ENCODE measurements around the gene ITFG2. TPM values are rescaled to one million over a fixed set of nuclear protein-coding genes. Genes with fewer than 3 reads are reported as not detected.

The ITFG2 gene
- total RNA-seq, 2 experiments from 2014 or later, result 25.9 to 29.5 TPM

DNA sequence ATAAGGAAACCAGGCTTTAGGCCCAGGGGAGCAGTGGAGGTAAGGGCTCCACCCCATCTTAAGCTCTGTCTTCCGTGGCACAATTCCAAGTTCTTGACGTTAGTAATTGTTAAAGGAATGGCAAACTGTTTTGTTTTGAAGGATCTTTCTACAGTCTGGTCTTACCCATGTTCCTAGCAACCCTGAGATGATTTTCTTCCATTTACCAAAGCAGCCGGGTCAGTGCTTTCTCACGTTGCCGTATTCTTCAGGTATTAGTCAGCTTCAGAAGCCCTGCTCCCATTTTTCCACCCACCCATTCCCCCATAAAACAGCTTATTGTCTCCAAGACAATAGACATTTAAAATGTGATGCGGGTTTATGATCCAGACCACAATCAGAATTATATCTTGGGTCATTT, 12.1 kb downstream of the ITFG2 start:
- DNase-seq, result no peak
- no peak overlapping the region for H3K4me3 Mint-ChIP-seq
- H3K4me1 Mint-ChIP-seq, result no peaks in the 10 kb centered on the region
- H3K36me3 Mint-ChIP-seq (ENCODE audit: low read depth), result peaks cover 43% of the 10 kb centered on the region
- no peaks in the 10 kb centered on the region for H3K27me3 Mint-ChIP-seq
- H3K9me3 Mint-ChIP-seq, result no peaks in the 10 kb centered on the region
- CTCF ChIA-PET, result no interaction called here
- POLR2A ChIA-PET, result no interaction called here
- no peak overlapping the region for H3K27ac Mint-ChIP-seq

DNA sequence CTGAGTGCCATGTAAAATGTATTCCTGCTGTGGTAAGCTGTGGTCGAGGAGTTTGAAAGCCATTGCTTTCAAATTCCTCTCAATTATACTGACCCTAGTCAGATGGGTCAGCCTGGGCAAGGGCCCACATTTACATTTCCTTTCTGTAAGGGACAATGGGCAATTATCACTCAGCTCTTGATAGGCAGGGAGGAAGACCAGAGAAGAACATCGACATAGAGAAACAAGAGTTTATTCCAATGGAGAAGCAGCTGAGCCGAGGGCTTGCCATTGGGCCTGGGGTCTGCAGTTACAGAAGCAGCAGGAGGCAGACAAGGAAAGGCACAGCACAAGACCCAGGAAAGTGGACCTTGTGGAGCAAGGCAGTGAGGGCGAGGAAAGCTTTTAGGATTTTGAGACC, 12.7 kb downstream of the ITFG2 start:
- CTCF ChIA-PET, result no interaction called here
- no peaks in the 10 kb centered on the region for H3K27me3 Mint-ChIP-seq
- no peaks in the 10 kb centered on the region for H3K9me3 Mint-ChIP-seq
- POLR2A ChIA-PET, result no interaction called here
- H3K4me1 Mint-ChIP-seq, result no peaks in the 10 kb centered on the region
- peaks cover 37% of the 10 kb centered on the region for H3K36me3 Mint-ChIP-seq (ENCODE audit: low read depth)
- no peak overlapping the region for H3K27ac Mint-ChIP-seq
- H3K4me3 Mint-ChIP-seq, result no peak overlapping the region
- no peak for DNase-seq

DNA sequence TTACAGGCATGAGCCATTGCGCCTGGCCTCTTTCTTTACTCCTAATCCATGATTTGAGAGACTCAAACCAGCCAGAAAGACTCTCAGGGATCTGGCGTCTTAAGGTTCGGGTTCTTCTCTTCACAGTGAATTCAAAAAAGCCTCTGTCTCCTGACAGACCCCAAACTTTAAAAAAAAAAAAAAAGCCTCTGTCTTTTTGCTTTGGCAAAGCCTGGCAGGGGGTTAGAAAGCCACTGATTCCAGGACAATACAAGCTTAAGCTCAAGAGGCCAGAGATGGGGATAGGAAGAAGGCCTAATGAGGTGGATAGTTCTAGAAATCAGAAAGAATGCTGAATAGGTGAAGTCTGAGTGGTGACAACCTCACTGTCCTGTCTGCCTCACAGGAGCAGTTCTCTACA, 13.6 kb downstream of the ITFG2 start:
- Mint-ChIP-seq H3K4me1 (no peaks in the 10 kb centered on the region), H3K9me3 (no peaks in the 10 kb centered on the region), H3K4me3 (no peak overlapping the region), H3K36me3 (ENCODE audit: low read depth) (peaks cover 35% of the 10 kb centered on the region), H3K27ac (no peak overlapping the region), H3K27me3 (no peaks in the 10 kb centered on the region)
- CTCF ChIA-PET, result no interaction called here
- DNase-seq, result no peak
- POLR2A ChIA-PET, result no interaction called here

DNA sequence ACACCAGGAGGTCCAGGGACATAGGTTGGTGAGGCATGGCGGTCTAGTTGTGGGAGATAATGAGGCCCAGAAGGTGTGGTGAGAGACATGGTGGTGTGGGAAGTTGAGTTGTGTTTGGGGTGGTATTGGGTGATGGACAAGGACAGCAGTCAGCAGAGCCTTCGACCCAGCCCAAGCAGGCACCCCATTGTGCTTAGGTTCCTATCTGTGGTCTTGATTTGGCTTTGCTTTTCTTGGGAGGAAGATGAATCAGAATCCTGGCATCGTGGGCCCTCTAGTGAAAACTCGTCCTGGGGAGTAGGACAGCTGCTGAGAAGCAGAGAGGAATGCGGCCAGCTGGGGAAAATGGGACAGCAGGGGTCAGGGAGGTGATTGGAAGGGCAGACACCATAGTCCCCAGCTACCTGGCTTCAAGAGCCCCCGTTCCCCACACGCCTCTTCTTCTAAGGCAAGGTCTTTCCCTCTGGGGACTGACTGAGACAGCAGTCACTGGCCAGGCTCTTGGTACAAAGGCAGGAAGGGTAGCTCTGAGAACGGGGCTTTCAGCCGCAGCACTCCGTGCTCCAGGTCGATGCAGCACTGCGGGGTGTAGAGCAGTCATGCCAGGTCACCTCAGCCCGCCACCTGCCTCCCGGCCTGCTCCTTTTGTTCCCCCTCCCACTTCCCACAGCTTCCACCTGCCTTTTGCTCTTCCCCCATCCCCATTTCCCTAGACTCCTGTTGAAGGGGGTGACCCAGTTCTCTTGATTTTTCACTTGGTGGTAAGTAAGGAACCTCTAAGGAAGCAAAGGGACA, 14.4 kb downstream of the ITFG2 start:
- Mint-ChIP-seq H3K36me3 (ENCODE audit: low read depth) (peaks cover 38% of the 10 kb centered on the region), H3K27me3 (no peaks in the 10 kb centered on the region), H3K9me3 (no peaks in the 10 kb centered on the region), H3K4me1 (no peaks in the 10 kb centered on the region), H3K27ac (no peak overlapping the region), H3K4me3 (no peak overlapping the region)
- CTCF ChIA-PET, result no interaction called here
- POLR2A ChIA-PET, result no interaction called here
- DNase-seq, result no peak

- H3K27me3 Mint-ChIP-seq, result no peaks in the 10 kb centered on the region
These were observed 16.8 kb downstream of the ITFG2 start for GRCh38 chr12:2829275-2829674.

GRCh38 chr12:2832550-2833127, 20.2 kb downstream of the ITFG2 start:
- POLR2A ChIA-PET, result no interaction called here
- Mint-ChIP-seq H3K27me3 (no peaks in the 10 kb centered on the region), H3K27ac (no peak overlapping the region)

More at GRCh38 chr12:2829275-2829674, 16.8 kb downstream of the ITFG2 start:
- ChIA-PET POLR2A (no interaction called here), CTCF (no interaction called here)
- Mint-ChIP-seq H3K4me1 (no peaks in the 10 kb centered on the region), H3K9me3 (no peaks in the 10 kb centered on the region), H3K4me3 (no peak overlapping the region), H3K36me3 (ENCODE audit: low read depth) (peaks cover 21% of the 10 kb centered on the region), H3K27ac (no peak overlapping the region)
- DNase-seq, result no peak

DNA sequence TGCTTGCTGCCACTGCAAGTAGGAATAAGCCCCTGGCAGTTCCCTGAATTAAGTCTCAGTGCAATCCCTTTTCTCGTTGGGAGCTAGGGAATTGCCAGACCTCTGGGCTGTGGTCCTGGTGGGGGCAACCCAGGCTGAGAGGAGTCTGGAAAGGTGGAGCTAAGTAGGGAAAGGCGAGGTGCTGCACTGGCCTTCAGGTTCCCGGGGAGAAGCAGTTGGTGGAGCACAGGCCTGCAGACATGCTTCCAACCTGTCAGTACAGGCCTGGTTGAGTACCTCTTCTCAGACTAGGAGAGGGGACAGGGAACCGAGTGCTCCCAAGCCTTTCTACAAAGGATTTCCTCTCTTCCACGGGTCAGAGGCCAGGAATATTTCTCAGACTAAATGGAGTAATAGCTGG, 20.9 kb downstream of the ITFG2 start:
- ChIA-PET CTCF (no interaction called here), POLR2A (no interaction called here)
- Mint-ChIP-seq H3K27me3 (no peaks in the 10 kb centered on the region), H3K4me1 (no peaks in the 10 kb centered on the region), H3K4me3 (no peak overlapping the region), H3K36me3 (ENCODE audit: low read depth) (peaks cover 10% of the 10 kb centered on the region), H3K27ac (no peak overlapping the region), H3K9me3 (no peaks in the 10 kb centered on the region)
- DNase-seq, result no peak

More at GRCh38 chr12:2832550-2833127, 20.2 kb downstream of the ITFG2 start:
- H3K4me3 Mint-ChIP-seq, result no peak overlapping the region
- no peaks in the 10 kb centered on the region for H3K9me3 Mint-ChIP-seq
- H3K4me1 Mint-ChIP-seq, result no peaks in the 10 kb centered on the region
- H3K36me3 Mint-ChIP-seq (ENCODE audit: low read depth), result peaks cover 10% of the 10 kb centered on the region
- CTCF ChIA-PET, result no interaction called here
- no peak for DNase-seq

DNA sequence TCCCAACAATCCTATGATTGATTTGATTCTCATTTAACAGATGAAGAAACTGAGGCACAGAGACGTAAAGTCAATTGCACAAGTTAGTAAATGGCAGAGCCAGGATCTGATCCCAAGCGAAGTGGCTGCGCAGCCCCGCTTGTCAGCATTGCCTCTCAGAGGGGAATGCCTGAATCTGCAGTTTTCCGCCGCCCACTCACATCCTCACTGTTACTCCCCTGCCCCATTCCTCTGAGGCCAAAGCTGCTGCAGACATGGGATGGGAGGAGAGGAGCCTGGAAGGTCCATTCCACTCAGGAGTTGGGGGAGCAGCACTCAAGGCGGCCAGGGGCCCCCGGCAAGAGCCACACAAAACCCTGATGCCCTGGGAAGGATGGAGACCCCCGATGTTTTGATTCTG, 21.3 kb downstream of the ITFG2 start:
- DNase-seq, result no peak
- Mint-ChIP-seq H3K9me3 (no peaks in the 10 kb centered on the region), H3K4me3 (no peak overlapping the region), H3K27me3 (no peaks in the 10 kb centered on the region), H3K36me3 (ENCODE audit: low read depth) (peaks cover 9% of the 10 kb centered on the region), H3K27ac (no peak overlapping the region), H3K4me1 (no peaks in the 10 kb centered on the region)
- POLR2A ChIA-PET, result no interaction called here
- CTCF ChIA-PET, result no interaction called here

DNA sequence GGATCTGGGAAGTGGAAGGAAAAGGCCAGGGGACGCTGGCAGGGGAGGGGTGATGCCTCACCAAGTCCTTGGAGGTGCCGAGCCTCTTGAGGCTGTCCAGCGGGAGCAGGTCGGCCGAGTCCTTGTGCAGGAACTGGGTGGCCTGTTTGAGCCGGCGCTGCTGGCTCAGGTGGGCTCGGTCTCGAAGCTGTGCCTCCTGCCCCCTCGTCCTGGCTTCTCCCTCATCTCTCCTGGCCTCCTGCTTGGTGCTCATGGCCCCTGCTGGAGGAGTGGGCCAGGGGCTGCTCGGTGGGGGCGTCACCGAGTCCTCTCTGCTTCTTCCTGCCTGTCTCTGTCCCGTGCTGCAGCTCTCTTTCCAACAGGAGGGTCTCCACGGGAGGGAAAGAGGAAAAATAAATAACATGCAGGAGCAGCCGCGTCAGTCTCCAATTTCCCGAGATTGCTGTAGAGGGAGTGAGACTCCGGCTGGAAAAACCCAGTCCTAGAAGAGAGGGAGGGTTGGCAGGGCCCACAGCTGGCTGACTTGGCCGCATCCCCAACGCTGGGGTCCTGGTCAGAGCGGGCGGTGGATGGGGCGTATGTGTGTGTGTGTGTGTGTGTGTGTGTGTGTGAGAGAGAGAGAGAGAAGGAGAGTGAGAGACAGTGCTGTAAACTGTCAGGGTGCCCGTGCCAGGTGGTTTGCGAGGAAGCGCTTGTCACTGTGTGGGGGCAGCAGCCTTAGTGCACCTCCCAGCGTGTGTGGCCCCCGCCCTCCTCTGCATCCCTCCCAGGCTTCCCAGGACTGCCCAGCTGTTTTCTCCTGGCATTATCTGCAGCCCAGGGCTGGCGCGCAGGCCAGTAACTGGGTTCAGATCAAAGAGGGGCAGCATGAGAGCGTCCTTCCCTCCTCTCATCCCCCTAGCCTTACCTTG, 22.4 kb downstream of the ITFG2 start, which contains the start of gene NRIP2:
Gene NRIP2, minus strand, starts transcription at position 455 of the 911 bp plus-strand sequence. Its CDS starts 52 bp downstream, at position 403.
- H3K27ac Mint-ChIP-seq, result no peak within 1 kb of the TSS
- H3K36me3 Mint-ChIP-seq (ENCODE audit: low read depth), result peaks cover 5% of the 10 kb centered on the region
- no peak for DNase-seq
- no peaks in the 10 kb centered on the region for H3K4me1 Mint-ChIP-seq
- CTCF ChIA-PET, result no interaction called here
- H3K9me3 Mint-ChIP-seq, result no peaks in the 10 kb centered on the region
- H3K4me3 Mint-ChIP-seq, result no peak within 1 kb of the TSS
- no peaks in the 10 kb centered on the region for H3K27me3 Mint-ChIP-seq
- POLR2A ChIA-PET, result no interaction called here

DNA sequence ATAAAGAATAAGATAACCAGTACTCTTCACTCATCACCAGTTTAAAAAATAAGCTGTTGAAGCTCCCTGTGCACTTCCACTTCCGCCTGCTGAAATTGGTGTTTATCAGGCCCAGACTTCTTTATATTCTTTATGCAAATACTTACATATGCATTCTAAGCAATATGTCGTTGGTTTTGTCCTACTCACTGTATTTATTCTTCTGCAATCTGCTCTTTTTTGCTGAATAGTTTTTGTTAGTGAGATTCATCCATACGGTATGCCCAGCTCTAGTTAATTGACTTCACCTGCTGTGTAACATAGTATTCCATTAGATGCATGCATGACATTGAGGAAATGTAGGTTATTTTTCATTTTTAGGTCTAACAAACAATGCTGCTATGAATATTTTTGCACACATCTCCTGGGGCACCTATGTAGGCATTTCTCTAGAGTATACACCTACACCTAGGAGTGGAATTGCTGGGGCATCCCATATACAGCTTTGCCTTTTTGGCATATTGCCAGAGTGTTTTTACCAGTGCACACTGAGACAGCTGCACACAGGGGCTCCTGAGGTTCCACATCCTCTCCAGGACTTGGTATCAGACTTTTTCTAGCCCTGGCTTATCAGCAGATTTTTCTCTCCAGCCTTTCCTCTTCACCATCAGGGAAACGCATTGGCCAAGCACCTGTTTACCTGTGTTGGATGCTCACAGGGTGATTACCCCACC, 23.4 kb downstream of the ITFG2 start:
- Mint-ChIP-seq H3K4me3 (no peak overlapping the region), H3K36me3 (ENCODE audit: low read depth) (peaks cover 5% of the 10 kb centered on the region), H3K27me3 (no peaks in the 10 kb centered on the region), H3K4me1 (no peaks in the 10 kb centered on the region), H3K27ac (no peak overlapping the region), H3K9me3 (no peaks in the 10 kb centered on the region)
- DNase-seq, result no peak
- POLR2A ChIA-PET, result no interaction called here
- CTCF ChIA-PET, result no interaction called here

DNA sequence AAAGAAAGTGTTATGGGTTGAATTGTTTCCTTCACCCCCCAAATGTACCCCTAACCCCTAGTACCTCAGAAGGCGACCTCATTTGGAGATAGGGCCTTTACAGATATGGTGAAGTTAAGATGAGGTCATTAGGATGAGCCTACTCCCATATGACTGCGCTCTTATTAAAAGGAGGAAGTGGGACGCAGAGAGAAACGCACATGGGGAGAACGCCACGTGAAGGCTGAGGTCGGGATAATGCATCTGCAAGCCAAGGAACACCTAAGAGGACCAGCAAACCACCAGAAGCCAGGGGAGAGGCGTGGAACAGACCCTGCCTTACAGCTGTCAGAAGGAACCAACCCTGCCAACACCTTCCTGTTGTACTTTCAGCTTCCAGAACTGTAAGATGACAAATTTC, 24.1 kb downstream of the ITFG2 start:
- no peaks in the 10 kb centered on the region for H3K4me1 Mint-ChIP-seq
- POLR2A ChIA-PET, result no interaction called here
- no peak for DNase-seq
- no peaks in the 10 kb centered on the region for H3K9me3 Mint-ChIP-seq
- H3K27me3 Mint-ChIP-seq, result no peaks in the 10 kb centered on the region
- CTCF ChIA-PET, result no interaction called here
- no peak overlapping the region for H3K4me3 Mint-ChIP-seq
- peaks cover 3% of the 10 kb centered on the region for H3K36me3 Mint-ChIP-seq (ENCODE audit: low read depth)
- H3K27ac Mint-ChIP-seq, result no peak overlapping the region

DNA sequence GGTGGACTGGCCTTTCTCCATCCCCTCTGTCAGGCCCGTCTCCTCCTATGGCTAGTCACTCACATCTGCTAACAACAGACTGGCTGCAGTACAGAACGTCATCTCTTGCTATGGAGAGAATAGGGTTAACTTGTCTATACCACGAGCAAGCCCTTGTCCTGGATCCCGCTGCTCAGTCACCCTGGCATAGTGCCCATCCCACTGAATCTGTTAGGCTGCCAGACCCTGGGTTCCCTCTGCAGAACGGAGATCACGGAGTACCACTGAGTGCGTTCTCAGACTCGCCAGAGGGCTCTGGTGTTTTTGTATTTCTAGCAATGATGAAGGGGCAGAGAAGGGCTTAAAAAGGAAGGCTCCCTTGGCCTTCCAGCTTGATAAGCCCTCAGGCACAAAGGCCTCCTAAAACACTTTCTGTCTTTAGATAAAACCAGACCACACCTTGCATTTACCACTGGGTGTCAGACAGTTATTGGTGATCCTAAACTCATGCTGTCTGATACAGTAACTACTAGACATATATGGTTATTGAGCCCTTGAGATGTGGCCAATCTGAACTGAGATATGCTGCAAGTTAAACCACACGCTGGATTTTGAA, 28.7 kb downstream of the ITFG2 start:
- H3K4me3 Mint-ChIP-seq, result no peak overlapping the region
- DNase-seq, result no peak
- no peaks in the 10 kb centered on the region for H3K27me3 Mint-ChIP-seq
- ChIA-PET CTCF (no interaction called here), POLR2A (no interaction called here)
- H3K9me3 Mint-ChIP-seq, result no peaks in the 10 kb centered on the region
- H3K4me1 Mint-ChIP-seq, result no peaks in the 10 kb centered on the region
- H3K27ac Mint-ChIP-seq, result no peak overlapping the region
- no peaks in the 10 kb centered on the region for H3K36me3 Mint-ChIP-seq (ENCODE audit: low read depth)

DNA sequence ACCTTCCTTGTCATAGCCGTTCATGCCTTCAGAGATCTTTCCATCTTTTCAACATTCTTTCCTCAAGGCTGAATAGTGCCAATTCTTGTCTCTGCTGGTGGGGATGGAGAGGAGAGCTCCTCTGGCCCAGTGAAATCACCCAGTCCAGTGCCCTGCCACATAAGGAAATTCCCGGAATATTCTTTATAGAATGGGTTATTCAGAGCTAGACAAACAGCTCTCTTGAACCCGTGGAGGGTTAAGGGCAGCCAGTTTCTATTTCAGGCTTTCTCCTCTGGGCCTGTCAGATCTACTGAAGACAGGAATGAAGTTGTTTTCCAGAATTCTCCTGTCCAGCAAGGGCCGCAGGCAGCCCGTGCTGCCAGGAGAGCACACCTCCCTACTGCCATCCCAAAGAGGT, 30.5 kb downstream of the ITFG2 start:
- Mint-ChIP-seq H3K4me1 (no peaks in the 10 kb centered on the region), H3K27me3 (no peaks in the 10 kb centered on the region), H3K4me3 (no peak overlapping the region), H3K9me3 (no peaks in the 10 kb centered on the region), H3K27ac (no peak overlapping the region), H3K36me3 (ENCODE audit: low read depth) (peaks cover 2% of the 10 kb centered on the region)
- POLR2A ChIA-PET, result interaction anchor here (0.9 kb wide), 1 partner anchor 12 kb away, joined by 3 read pairs; no protein-coding TSS in a partner anchor
- DNase-seq, result no peak
- CTCF ChIA-PET, result no interaction called here

All from activated CD4-positive, alpha-beta memory T cell treated with anti-CD3 and anti-CD28 coated beads, Interleukin-2, amount 10 ng/mL, durations not matched to agents 7 days and 5 days (primary cell).